ENCODE results near the gene ZRANB3. TPM values are rescaled to one million over a fixed set of nuclear protein-coding genes. Genes with fewer than 3 reads are reported as not detected.

The ZRANB3 gene
- total and polyA plus RNA-seq, 2 of the 13 experiments (the other 11 are each of a cell fraction or from before 2014, with no cell fraction given) = 5.8 to 25.2 TPM

DNA sequence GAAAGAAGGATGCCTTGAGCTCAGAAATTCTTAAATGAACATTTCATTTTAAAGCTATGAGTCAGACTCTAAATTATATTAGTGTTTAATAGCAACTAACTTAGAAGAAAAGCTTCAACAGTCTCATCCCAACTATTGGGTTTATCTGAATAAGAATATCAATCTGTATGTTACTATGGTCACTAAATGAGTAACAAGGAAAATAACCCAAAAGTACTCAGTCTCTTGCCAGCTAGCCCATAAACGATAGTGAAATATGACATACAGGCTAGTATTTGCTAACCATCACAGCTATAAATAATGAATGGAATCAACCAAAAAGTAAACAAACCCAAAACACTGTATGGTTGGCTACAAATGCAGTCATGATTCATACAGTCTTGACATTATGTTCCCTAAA, 304.1 kb downstream of the ZRANB3 start:
- Histone ChIP-seq H3K27me3 (ENCODE audit: control insufficient read depth in 1 of 2, insufficient read depth in 2 of 2, low read length in 2 of 2) (no peaks in the 10 kb centered on the region), H3K36me3 (replicated peaks in 1 of 2; ENCODE audit: control insufficient read depth in 1 of 2, insufficient read depth in 2 of 2, low read length in 2 of 2) (peaks cover 6 to 13% of the 10 kb centered on the region in 2 experiments), H3K9me3 (ENCODE audit: low read length) (no peaks in the 10 kb centered on the region), H3K79me2 (ENCODE audit: insufficient read depth, low read length) (no peaks in the 10 kb centered on the region), H3K9ac (ENCODE audit: insufficient read depth, low read depth, low read length) (no peak overlapping the region), H4K20me1 (ENCODE audit: insufficient read depth, low read length) (no peaks in the 10 kb centered on the region), H3K4me1 (ENCODE audit: insufficient read depth, low read length) (no peaks in the 10 kb centered on the region), H3K27ac (ENCODE audit: extremely low read length, insufficient read depth, low read length) (no peak overlapping the region), H2AFZ (ENCODE audit: low read length) (no peak overlapping the region), H3K4me3 (replicated peaks in 1 of 3; ENCODE audit: insufficient read depth in 1 of 3, low read depth in 2 of 3, low read length in 3 of 3) (no peak overlapping the region), H3K4me2 (ENCODE audit: low read depth, low read length) (no peak overlapping the region)
- BruUV-seq (replicated peaks) = no TSS peak
- 88% methylated on average over 1 of the region's 1 CpG for WGBS (ENCODE audit: low lambda C conversion rate)
- no peak for TF ChIP-seq ZSCAN25 (CRISPR knock-in tag; IDR thresholded peaks at IDR 0.05)
- TF ChIP-seq ZNF780A (CRISPR knock-in tag; IDR thresholded peaks at IDR 0.05) = no peak
- TF ChIP-seq ZSCAN30 (CRISPR knock-in tag; IDR thresholded peaks at IDR 0.05) = no peak
- no peak for TF ChIP-seq GABPB1 (CRISPR knock-in tag; IDR thresholded peaks at IDR 0.05)
- TF ChIP-seq, protein P1, sequence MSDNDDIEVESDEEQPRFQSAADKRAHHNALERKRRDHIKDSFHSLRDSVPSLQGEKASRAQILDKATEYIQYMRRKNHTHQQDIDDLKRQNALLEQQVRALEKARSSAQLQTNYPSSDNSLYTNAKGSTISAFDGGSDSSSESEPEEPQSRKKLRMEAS (IDR thresholded peaks at IDR 0.05) = no peak
- TF ChIP-seq DMAP1 (CRISPR knock-in tag; IDR thresholded peaks at IDR 0.05) = no peak
- TF ChIP-seq, protein P2, sequence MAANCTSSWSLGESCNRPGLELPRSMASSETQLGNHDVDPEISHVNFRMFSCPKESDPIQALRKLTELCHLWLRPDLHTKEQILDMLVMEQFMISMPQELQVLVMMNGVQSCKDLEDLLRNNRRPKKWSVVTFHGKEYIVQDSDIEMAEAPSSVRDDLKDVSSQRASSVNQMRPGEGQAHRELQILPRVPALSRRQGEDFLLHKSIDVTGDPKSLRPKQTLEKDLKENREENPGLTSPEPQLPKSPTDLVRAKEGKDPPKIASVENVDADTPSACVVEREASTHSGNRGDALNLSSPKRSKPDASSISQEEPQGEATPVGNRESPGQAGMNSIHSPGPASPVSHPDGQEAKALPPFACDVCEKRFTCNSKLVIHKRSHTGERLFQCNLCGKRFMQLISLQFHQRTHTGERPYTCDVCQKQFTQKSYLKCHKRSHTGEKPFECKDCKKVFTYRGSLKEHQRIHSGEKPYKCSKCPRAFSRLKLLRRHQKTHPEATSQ (CRISPR knock-in tag; IDR thresholded peaks at IDR 0.05; ENCODE audit: borderline replicate concordance) = no peak
- TF ChIP-seq ZBTB20 (CRISPR knock-in tag; IDR thresholded peaks at IDR 0.05; ENCODE audit: borderline replicate concordance, low read depth) = no peak
- no peak for TF ChIP-seq TP53 (CRISPR knock-in tag; conservative IDR thresholded peaks at IDR 0.05)
- TF ChIP-seq, protein P3, sequence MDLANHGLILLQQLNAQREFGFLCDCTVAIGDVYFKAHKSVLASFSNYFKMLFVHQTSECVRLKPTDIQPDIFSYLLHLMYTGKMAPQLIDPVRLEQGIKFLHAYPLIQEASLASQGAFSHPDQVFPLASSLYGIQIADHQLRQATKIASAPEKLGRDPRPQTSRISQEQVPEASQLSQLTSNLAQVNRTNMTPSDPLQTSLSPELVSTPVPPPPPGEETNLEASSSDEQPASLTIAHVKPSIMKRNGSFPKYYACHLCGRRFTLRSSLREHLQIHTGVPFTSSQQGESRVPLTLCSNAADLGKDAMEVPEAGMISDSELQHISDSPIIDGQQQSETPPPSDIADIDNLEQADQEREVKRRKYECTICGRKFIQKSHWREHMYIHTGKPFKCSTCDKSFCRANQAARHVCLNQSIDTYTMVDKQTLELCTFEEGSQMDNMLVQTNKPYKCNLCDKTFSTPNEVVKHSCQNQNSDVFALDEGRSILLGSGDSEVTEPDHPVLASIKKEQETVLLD (CRISPR knock-in tag; IDR thresholded peaks at IDR 0.05; ENCODE audit: low read depth) = no peak
- no peak for TF ChIP-seq EZH2 (conservative IDR thresholded peaks at IDR 0.05; ENCODE audit: low read depth, low read length)
- TF ChIP-seq PTBP1 (IDR thresholded peaks at IDR 0.05; ENCODE audit: low read depth, low read length, poor library complexity, severe bottlenecking) = no peak
- TF ChIP-seq, protein P4, sequence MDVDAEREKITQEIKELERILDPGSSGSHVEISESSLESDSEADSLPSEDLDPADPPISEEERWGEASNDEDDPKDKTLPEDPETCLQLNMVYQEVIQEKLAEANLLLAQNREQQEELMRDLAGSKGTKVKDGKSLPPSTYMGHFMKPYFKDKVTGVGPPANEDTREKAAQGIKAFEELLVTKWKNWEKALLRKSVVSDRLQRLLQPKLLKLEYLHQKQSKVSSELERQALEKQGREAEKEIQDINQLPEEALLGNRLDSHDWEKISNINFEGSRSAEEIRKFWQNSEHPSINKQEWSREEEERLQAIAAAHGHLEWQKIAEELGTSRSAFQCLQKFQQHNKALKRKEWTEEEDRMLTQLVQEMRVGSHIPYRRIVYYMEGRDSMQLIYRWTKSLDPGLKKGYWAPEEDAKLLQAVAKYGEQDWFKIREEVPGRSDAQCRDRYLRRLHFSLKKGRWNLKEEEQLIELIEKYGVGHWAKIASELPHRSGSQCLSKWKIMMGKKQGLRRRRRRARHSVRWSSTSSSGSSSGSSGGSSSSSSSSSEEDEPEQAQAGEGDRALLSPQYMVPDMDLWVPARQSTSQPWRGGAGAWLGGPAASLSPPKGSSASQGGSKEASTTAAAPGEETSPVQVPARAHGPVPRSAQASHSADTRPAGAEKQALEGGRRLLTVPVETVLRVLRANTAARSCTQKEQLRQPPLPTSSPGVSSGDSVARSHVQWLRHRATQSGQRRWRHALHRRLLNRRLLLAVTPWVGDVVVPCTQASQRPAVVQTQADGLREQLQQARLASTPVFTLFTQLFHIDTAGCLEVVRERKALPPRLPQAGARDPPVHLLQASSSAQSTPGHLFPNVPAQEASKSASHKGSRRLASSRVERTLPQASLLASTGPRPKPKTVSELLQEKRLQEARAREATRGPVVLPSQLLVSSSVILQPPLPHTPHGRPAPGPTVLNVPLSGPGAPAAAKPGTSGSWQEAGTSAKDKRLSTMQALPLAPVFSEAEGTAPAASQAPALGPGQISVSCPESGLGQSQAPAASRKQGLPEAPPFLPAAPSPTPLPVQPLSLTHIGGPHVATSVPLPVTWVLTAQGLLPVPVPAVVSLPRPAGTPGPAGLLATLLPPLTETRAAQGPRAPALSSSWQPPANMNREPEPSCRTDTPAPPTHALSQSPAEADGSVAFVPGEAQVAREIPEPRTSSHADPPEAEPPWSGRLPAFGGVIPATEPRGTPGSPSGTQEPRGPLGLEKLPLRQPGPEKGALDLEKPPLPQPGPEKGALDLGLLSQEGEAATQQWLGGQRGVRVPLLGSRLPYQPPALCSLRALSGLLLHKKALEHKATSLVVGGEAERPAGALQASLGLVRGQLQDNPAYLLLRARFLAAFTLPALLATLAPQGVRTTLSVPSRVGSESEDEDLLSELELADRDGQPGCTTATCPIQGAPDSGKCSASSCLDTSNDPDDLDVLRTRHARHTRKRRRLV (CRISPR knock-in tag; IDR thresholded peaks at IDR 0.05) = no peak
- TF ChIP-seq ZNF446 (CRISPR knock-in tag; IDR thresholded peaks at IDR 0.05) = no peak
- TF ChIP-seq IRX3 (CRISPR knock-in tag; IDR thresholded peaks at IDR 0.05; ENCODE audit: borderline replicate concordance, low read depth) = no peak
- no peak for TF ChIP-seq KLF12 (CRISPR knock-in tag; IDR thresholded peaks at IDR 0.05; ENCODE audit: borderline replicate concordance)
- TF ChIP-seq IKZF4 (CRISPR knock-in tag; IDR thresholded peaks at IDR 0.05; ENCODE audit: borderline replicate concordance, low read depth, not compliant biosample characterization) = no peak
- FAIRE-seq (no peak), DNase-seq (ENCODE audit: low spot score) (no peak), ATAC-seq (no peak)
- POLR2A ChIA-PET = no interaction called here
- intact Hi-C loops (cut with micrococcal nuclease; ENCODE audit: unreplicated experiment) (no loop called here), in situ Hi-C loops (cut with HindIII; ENCODE audit: extremely low pct_ligation_motif_present, low pct_unique_long_range_greater_than_20kb) (no loop called here)
- CTCF ChIA-PET (ENCODE audit: low intra/inter-chr PET ratio, low total read pairs) = no interaction called here

Measured in HepG2 (cell line).